Sigmoid colon (tissue), 7 donors: ENCODE data around the gene PDE6A. TPM values are rescaled to one million over a fixed set of nuclear protein-coding genes. Genes with fewer than 3 reads are reported as not detected.

Experiments
- DNase-seq: peaks from one replicate; pipeline ENCODE4 v3.0.0-alpha.2; 2019
- H3K27ac ChIP-seq, 4 donors: fragments of 200-600 bp; sonication (generic); one replicate each; pipeline ENCODE4 v1.5.1; 2016 to 2019; ENCODE audit warnings: mild to moderate bottlenecking in 1 of 4
- H3K27me3 ChIP-seq, 3 donors: fragments of 200-600 bp; sonication (generic); one replicate each; pipeline ENCODE4 v1.5.1; 2019; ENCODE audit warnings: mild to moderate bottlenecking in 1 of 3
- H3K36me3 ChIP-seq, 4 donors: fragments of 200-600 bp; sonication (generic); one replicate each; pipeline ENCODE4 v1.5.1; 2016 to 2019
- H3K4me1 ChIP-seq, 4 donors: fragments of 200-600 bp; sonication (generic); one replicate each; pipeline ENCODE4 v1.5.1; 2017 to 2019
- H3K4me3 ChIP-seq, 4 donors: fragments of 200-600 bp; sonication (generic); one replicate each; pipeline ENCODE4 v1.5.1; 2017 to 2019; ENCODE audit warnings: mild to moderate bottlenecking in 2 of 4, moderate library complexity in 1 of 4
- H3K9me3 ChIP-seq, 4 donors: fragments of 200-600 bp in 3 of 4; sonication (generic) in 3 of 4; one replicate each; pipeline versions ENCODE4 v1.5.1 to v1.6.1; 2013 to 2019
- EP300 ChIP-seq, 4 donors: sonication (generic); formaldehyde crosslinking; IDR thresholded peaks; one replicate each; pipeline ENCODE4 v1.6.1; 2017; ENCODE audit warnings: antibody characterized with exemption in 4 of 4
- POLR2A ChIP-seq, 2 donors: fragments of 450-650 bp; IDR thresholded peaks; one replicate each; pipeline ENCODE4 v1.6.1; 2016; ENCODE audit warnings: antibody characterized with exemption in 2 of 2, mild to moderate bottlenecking in 2 of 2, moderate library complexity in 2 of 2
- POLR2AphosphoS5 ChIP-seq, 4 donors: sonication (generic); formaldehyde crosslinking; IDR thresholded peaks; one replicate each; pipeline ENCODE4 v1.6.1; 2017; ENCODE audit warnings: antibody characterized with exemption in 4 of 4
- WGBS, 2 donors: extraction: QIAGEN DNeasy Blood & Tissue Kit; methylation state at CpG; one replicate each; pipeline ENCODE4 v1.1.7; 2013; 5-methylcytosine and 5-hydroxymethylcytosine counted together
- intact Hi-C: fragments of 100-400 bp; cut with DNase I; formaldehyde crosslinking; loops from one replicate; pipeline ENCODE4 v1.15.1; 2023
- polyA plus RNA-seq, 3 donors: library from polyadenylated mRNA; stranded (reverse); fragments of 200-250 nt; gene quantifications; one replicate each; pipeline ENCODE4 v1.2.3, GENCODE V29; 2013
- total RNA-seq, 4 donors: library from RNA; depleted of rRNA; stranded (reverse); fragments of >200 nt; gene quantifications; one replicate each; pipeline ENCODE4 v1.1.0, GENCODE V29; 2016
- TF ChIP-seq, protein P1 (sequence below), 4 experiments: fragments of 450-650 bp in 3 of 4; fragments of 200-600 bp in 1 of 4; IDR thresholded peaks; one replicate each; pipeline ENCODE4 v1.5.1; 2016 to 2019; ENCODE audit warnings: antibody characterized with exemption in 4 of 4, mild to moderate bottlenecking in 3 of 4, moderate library complexity in 2 of 4
- donor health status: healthy with polysubstance abuse.
- donor health status: Bipolar disorder and iron deficiency.
- donor health status: healthy.

The PDE6A gene
- total and polyA plus RNA-seq, 7 donors = 1.6 to 2.8 (median 2.4) TPM; not detected in 4

DNA sequence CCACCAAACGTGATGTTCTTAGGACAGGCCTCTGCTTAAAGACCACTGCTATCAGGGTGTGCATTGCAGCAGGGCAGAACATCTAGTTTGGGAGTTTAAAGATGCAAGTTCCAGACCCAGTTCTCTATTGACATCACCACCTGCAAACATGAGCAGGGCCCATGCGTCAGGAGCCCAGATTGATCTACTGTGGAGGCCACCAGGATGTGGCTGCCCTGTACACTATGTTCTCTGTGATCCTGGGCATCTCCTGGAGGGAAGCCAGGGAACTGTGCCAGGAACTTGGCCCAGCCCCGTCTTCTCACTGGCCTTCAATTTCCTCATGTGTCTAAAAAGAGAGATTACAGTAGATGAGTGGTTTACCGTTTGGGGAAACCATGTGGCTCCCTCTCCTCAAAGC, 87.1 kb downstream of the PDE6A start:
- Histone ChIP-seq H3K27ac (peak overlapping the region; percentile 60 to 69 (median 68)), H3K27me3 (no peaks in the 10 kb centered on the region), H3K36me3 (peaks cover 0 to 7% (median 0%) of the 10 kb centered on the region in 4 donors), H3K4me3 (no peak overlapping the region), H3K4me1 (peaks cover 0 to 25% (median 21%) of the 10 kb centered on the region in 4 donors), H3K9me3 (no peaks in the 10 kb centered on the region)
- DNase-seq = peak; percentile 95
- peak; percentile 71 to 89 (median 83) for TF ChIP-seq POLR2AphosphoS5 (IDR thresholded peaks at IDR 0.05)
- TF ChIP-seq, protein P1, sequence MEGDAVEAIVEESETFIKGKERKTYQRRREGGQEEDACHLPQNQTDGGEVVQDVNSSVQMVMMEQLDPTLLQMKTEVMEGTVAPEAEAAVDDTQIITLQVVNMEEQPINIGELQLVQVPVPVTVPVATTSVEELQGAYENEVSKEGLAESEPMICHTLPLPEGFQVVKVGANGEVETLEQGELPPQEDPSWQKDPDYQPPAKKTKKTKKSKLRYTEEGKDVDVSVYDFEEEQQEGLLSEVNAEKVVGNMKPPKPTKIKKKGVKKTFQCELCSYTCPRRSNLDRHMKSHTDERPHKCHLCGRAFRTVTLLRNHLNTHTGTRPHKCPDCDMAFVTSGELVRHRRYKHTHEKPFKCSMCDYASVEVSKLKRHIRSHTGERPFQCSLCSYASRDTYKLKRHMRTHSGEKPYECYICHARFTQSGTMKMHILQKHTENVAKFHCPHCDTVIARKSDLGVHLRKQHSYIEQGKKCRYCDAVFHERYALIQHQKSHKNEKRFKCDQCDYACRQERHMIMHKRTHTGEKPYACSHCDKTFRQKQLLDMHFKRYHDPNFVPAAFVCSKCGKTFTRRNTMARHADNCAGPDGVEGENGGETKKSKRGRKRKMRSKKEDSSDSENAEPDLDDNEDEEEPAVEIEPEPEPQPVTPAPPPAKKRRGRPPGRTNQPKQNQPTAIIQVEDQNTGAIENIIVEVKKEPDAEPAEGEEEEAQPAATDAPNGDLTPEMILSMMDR (IDR thresholded peaks at IDR 0.05) = no peak
- peak; percentile 91 to 99 (median 96) for TF ChIP-seq EP300 (IDR thresholded peaks at IDR 0.05)
- TF ChIP-seq POLR2A (IDR thresholded peaks at IDR 0.05) = no peak
- 26 to 48% methylated on average over 4 of the region's 4 CpGs for WGBS, 2 donors
- intact Hi-C loops = loop anchor here (5.0 kb wide), 1 partner anchor 135 kb away; no protein-coding TSS in a partner anchor

DNA sequence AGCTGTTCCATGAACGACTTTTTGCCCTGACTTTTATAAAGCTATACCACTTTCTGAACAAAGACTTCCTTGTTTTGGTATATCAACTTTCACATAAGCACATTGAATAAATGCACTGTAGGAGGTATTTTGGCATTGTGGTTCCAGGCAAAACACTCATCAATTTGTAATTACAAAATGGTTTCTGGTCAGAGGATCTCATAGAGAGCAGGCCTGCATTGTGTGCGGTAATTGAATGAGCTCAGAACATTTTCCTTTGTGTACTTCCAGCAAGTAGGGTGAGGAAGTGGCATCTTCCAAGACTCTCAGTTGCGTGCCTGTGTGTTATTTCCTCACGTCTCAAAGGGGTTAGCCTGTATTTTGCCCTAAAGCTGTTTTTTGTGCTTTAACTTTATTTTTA, 89.2 kb downstream of the PDE6A start:
- Histone ChIP-seq H3K27ac (peak overlapping the region; percentile 19 to 68 (median 32)), H3K36me3 (peaks cover 0 to 7% (median 0%) of the 10 kb centered on the region in 4 donors), H3K4me1 (peaks cover 0 to 25% (median 21%) of the 10 kb centered on the region in 4 donors), H3K27me3 (no peaks in the 10 kb centered on the region), H3K4me3 (no peak overlapping the region), H3K9me3 (no peaks in the 10 kb centered on the region)
- intact Hi-C loops = loop anchor here (5.0 kb wide), 1 partner anchor 137 kb away; no protein-coding TSS in a partner anchor
- 42 to 70% methylated on average over 4 of the region's 4 CpGs for whole genome bisulfite sequencing, 2 donors
- no peak for DNase-seq
- TF ChIP-seq POLR2A (IDR thresholded peaks at IDR 0.05) (no peak), EP300 (IDR thresholded peaks at IDR 0.05) (no peak), POLR2AphosphoS5 (IDR thresholded peaks at IDR 0.05) (no peak)
- TF ChIP-seq, protein P1 (IDR thresholded peaks at IDR 0.05) = no peak

DNA sequence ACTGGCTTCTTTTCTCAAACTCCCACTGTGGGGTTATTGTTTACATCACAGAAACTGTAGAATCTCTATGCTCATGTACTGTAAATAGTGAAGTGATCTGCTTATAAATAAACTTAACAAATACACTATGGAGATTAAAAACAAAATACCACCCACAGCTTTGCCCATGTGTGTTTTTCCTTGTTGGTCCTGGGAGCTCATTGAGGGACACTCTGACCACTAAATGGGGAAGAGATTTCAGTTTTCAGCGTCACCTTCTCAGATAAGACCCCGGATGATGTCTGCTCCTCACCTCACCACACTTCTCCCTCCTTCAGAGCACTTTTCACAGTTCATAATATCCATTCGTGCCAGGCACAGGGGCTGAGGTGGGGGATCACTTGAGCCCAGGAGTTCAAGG, 89.7 kb downstream of the PDE6A start:
- Histone ChIP-seq H3K4me3 (no peak overlapping the region), H3K27ac (peak overlapping the region; percentile 19 to 68 (median 32)), H3K27me3 (no peaks in the 10 kb centered on the region), H3K9me3 (no peaks in the 10 kb centered on the region), H3K36me3 (peaks cover 0 to 11% (median 2%) of the 10 kb centered on the region in 4 donors), H3K4me1 (peaks cover 0 to 25% (median 21%) of the 10 kb centered on the region in 4 donors)
- TF ChIP-seq, protein P1 (IDR thresholded peaks at IDR 0.05) = no peak
- no peak for TF ChIP-seq EP300 (IDR thresholded peaks at IDR 0.05)
- no peak for TF ChIP-seq POLR2AphosphoS5 (IDR thresholded peaks at IDR 0.05)
- no peak for TF ChIP-seq POLR2A (IDR thresholded peaks at IDR 0.05)
- DNase-seq = no peak
- intact Hi-C loops = loop anchor here (5.0 kb wide), 3 partner anchors 107 to 198 kb away; partner anchors contain the start of gene SLC26A2
- WGBS, 2 donors = 65 to 74% methylated on average over 3 of the region's 3 CpGs

DNA sequence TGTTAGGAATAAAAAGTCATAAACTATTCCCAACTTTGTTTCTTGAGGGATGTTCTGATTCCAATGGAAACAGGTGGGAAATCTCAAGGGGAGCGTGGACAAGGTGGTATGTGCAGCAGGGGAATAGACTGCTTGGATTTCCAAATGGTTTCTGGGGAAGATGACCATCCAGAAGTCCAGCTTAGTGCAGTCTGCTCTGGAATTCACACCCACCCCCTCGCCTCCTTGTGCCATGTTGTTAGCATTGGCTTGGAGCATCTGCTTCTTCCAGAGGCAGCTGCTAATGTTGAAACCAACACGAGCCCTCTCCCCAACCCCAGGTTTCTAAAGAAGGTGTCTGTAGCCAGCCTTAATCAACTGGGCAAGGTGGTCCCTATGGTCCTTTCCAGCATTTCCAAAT, 90.9 kb downstream of the PDE6A start:
- Histone ChIP-seq H3K27ac (peak overlapping the region in 1 of 4 donors; percentile 12), H3K4me3 (no peak overlapping the region), H3K4me1 (peaks cover 0 to 25% (median 21%) of the 10 kb centered on the region in 4 donors), H3K36me3 (peaks cover 0 to 23% (median 8%) of the 10 kb centered on the region in 4 donors), H3K9me3 (no peaks in the 10 kb centered on the region), H3K27me3 (no peaks in the 10 kb centered on the region)
- intact Hi-C loops = loop anchor here (2.0 to 5.0 kb wide), 3 partner anchors 109 to 217 kb away; partner anchors contain the start of gene SLC26A2
- no peak for DNase-seq
- TF ChIP-seq POLR2AphosphoS5 (IDR thresholded peaks at IDR 0.05) (no peak), POLR2A (IDR thresholded peaks at IDR 0.05) (no peak), EP300 (IDR thresholded peaks at IDR 0.05) (no peak)
- TF ChIP-seq, protein P1 (IDR thresholded peaks at IDR 0.05) = no peak
- WGBS, 2 donors = 87 to 95% methylated on average over 3 of the region's 3 CpGs
